ENCODE data around the gene MCAT. TPM values are rescaled to one million over a fixed set of nuclear protein-coding genes. Genes with fewer than 3 reads are reported as not detected.

Gene MCAT
- total and polyA plus RNA-seq, 12 donors: 16.9 to 92.9 (median 27.7) TPM

DNA sequence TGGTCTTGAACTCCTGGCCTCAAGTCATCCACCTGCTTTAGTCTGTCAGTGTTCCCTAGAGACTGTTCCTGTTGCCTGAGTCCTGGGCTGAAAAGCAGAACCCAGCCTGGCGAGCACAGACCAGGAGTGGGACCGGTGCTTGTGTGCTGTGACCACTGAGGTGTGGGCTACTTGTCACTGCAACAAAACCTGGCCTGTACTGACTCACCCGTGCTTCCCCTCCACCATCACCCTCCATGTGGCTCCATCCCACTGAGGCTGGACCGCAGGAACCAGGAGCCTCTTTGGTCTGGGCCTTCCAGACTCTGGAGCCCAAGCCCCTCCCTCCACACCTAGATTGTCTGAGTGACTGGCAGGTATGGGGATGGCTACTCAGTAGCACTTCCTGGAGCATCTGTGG, 8.6 kb downstream of the MCAT start:
- no peaks in the 10 kb centered on the region for H3K9me3 ChIP-seq (replicated peaks in 1 of 3)
- DNase-seq: no peak
- H3K36me3 ChIP-seq (replicated peaks in 1 of 2): peaks cover 0 to 59% of the 10 kb centered on the region in 2 donors
- TF ChIP-seq POLR2A (IDR thresholded peaks at IDR 0.05): no peak
- TF ChIP-seq, protein P1, sequence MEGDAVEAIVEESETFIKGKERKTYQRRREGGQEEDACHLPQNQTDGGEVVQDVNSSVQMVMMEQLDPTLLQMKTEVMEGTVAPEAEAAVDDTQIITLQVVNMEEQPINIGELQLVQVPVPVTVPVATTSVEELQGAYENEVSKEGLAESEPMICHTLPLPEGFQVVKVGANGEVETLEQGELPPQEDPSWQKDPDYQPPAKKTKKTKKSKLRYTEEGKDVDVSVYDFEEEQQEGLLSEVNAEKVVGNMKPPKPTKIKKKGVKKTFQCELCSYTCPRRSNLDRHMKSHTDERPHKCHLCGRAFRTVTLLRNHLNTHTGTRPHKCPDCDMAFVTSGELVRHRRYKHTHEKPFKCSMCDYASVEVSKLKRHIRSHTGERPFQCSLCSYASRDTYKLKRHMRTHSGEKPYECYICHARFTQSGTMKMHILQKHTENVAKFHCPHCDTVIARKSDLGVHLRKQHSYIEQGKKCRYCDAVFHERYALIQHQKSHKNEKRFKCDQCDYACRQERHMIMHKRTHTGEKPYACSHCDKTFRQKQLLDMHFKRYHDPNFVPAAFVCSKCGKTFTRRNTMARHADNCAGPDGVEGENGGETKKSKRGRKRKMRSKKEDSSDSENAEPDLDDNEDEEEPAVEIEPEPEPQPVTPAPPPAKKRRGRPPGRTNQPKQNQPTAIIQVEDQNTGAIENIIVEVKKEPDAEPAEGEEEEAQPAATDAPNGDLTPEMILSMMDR (IDR thresholded peaks at IDR 0.05): no peak
- H3K27me3 ChIP-seq: no peaks in the 10 kb centered on the region
- H3K4me3 ChIP-seq: no peak overlapping the region
- 97 to 100% (median 99%) methylated on average over 2 to 4 of the region's 4 CpGs for WGBS, 4 donors
- intact Hi-C loops (cut with DNase I): no loop called here
- no peaks in the 10 kb centered on the region for H3K4me1 ChIP-seq (replicated peaks in 1 of 2)
- H3K27ac ChIP-seq: no peak overlapping the region

- intact Hi-C loops (cut with DNase I): no loop called here
- Histone ChIP-seq H3K9me3 (replicated peaks in 1 of 3) (no peaks in the 10 kb centered on the region), H3K27me3 (no peaks in the 10 kb centered on the region), H3K4me3 (no peak overlapping the region), H3K27ac (no peak overlapping the region), H3K36me3 (replicated peaks in 1 of 2) (peaks cover 0 to 47% of the 10 kb centered on the region in 2 donors), H3K4me1 (replicated peaks in 1 of 2) (no peaks in the 10 kb centered on the region)
- DNase-seq: no peak
- no peak for TF ChIP-seq POLR2A (IDR thresholded peaks at IDR 0.05)
- TF ChIP-seq, protein P1 (IDR thresholded peaks at IDR 0.05): no peak
- WGBS, 4 donors: 80 to 94% (median 92%) methylated on average over 6 to 9 of the region's 9 CpGs
Measured at GRCh38 chr22:43133401-43133800, 9.8 kb downstream of the MCAT start.

DNA sequence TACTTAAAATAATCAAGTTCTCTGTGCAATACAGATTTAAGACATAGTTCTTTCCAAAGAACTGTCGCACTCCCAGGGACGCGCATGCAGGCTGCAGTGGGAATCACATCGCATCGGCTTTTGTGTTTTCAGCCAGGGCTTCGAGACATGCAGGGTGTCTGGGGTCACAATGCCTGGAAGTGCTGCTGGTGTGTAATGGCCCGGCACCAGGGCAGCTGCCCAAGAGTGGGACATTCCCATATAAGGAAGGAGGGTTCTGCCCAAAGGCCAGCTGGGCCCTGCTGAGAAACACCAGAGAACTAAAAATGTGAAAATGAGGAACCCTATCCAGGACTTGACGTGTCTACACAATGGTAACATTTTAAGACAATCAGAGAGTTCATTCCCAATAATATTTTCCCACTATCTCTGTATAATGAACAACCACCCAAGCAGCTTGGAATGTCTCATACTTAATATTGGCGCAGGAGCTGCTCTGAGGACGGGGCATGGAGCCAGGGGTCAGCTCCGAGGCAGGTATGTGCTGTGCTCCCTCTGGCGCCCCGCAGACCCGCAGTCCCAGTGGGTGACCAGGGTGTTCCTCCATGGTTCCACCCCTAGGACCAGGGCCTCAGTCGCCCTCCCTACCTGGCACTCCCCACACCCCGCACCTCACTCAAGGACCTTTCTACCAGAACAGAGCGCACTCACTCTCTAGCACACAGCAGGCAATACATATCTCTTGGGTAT, 11.3 kb downstream of the MCAT start:
- TF ChIP-seq, protein P1 (IDR thresholded peaks at IDR 0.05): no peak
- TF ChIP-seq POLR2A (IDR thresholded peaks at IDR 0.05): no peak
- H3K4me3 ChIP-seq: no peak overlapping the region
- no peaks in the 10 kb centered on the region for H3K4me1 ChIP-seq (replicated peaks in 1 of 2)
- no peaks in the 10 kb centered on the region for H3K9me3 ChIP-seq (replicated peaks in 1 of 3)
- H3K36me3 ChIP-seq (replicated peaks in 1 of 2): peaks cover 0 to 34% of the 10 kb centered on the region in 2 donors
- whole genome bisulfite sequencing, 4 donors: 79 to 89% (median 86%) methylated on average over 15 to 17 of the region's 17 CpGs
- no peak for DNase-seq
- H3K27ac ChIP-seq: no peak overlapping the region
- no peaks in the 10 kb centered on the region for H3K27me3 ChIP-seq
- intact Hi-C loops (cut with DNase I): no loop called here

GRCh38 chr22:43129426-43130425, 13.5 kb downstream of the MCAT start:
- H3K27me3 ChIP-seq: no peaks in the 10 kb centered on the region
- no peaks in the 10 kb centered on the region for H3K4me1 ChIP-seq (replicated peaks in 1 of 2)
- no peak for DNase-seq
- no peak overlapping the region for H3K27ac ChIP-seq
- no peaks in the 10 kb centered on the region for H3K9me3 ChIP-seq (replicated peaks in 1 of 3)
- H3K36me3 ChIP-seq (replicated peaks in 1 of 2): peaks cover 0 to 19% of the 10 kb centered on the region in 2 donors
- WGBS, 4 donors: 65 to 70% (median 68%) methylated on average over 15 to 16 of the region's 16 CpGs
- H3K4me3 ChIP-seq: no peak overlapping the region
- intact Hi-C loops (cut with DNase I): no loop called here
- TF ChIP-seq POLR2A (IDR thresholded peaks at IDR 0.05): no peak
- TF ChIP-seq, protein P1 (IDR thresholded peaks at IDR 0.05): no peak

All from adrenal gland (tissue), 12 donors.